Measurements from ENCODE around the gene GABRE. TPM values are rescaled to one million over a fixed set of nuclear protein-coding genes. Genes with fewer than 3 reads are reported as not detected.

Gene GABRE
- total and polyA plus RNA-seq, 8 donors = 0.37 to 1,253 (median 9.7) TPM

- H3K27ac ChIP-seq = no peak overlapping the region
- 74 to 89% (median 84%) methylated on average over 4 to 5 of the region's 5 CpGs for WGBS, 5 donors
- no peak overlapping the region for H3K4me3 ChIP-seq
- peaks cover 0 to 10% (median 0%) of the 10 kb centered on the region in 4 donors for H3K4me1 ChIP-seq
- peaks cover 0 to 24% (median 23%) of the 10 kb centered on the region in 3 donors for H3K27me3 ChIP-seq
- DNase-seq = no peak
- intact Hi-C loops (cut with DNase I; ENCODE audit: low total_unique reads) = no loop called here
- no peaks in the 10 kb centered on the region for H3K36me3 ChIP-seq
- H3K9me3 ChIP-seq = no peaks in the 10 kb centered on the region
- no peak for TF ChIP-seq EP300 (IDR thresholded peaks at IDR 0.05)
- TF ChIP-seq POLR2AphosphoS5 (IDR thresholded peaks at IDR 0.05) = no peak
- no peak for TF ChIP-seq CTCF (IDR thresholded peaks at IDR 0.05)
- TF ChIP-seq POLR2A (IDR thresholded peaks at IDR 0.05) = no peak
Observed at GRCh38 chrX:151975736-151976275, 1.3 kb upstream of the GABRE start.

GRCh38 chrX:151975228-151975593 lies 735 bp upstream of the GABRE start:
- Histone ChIP-seq H3K36me3 (no peaks in the 10 kb centered on the region), H3K9me3 (no peaks in the 10 kb centered on the region), H3K4me3 (peak overlapping the region; percentile 45 to 49 (median 48)), H3K4me1 (peaks cover 0 to 10% (median 0%) of the 10 kb centered on the region in 4 donors), H3K27me3 (peaks cover 0 to 24% (median 23%) of the 10 kb centered on the region in 3 donors), H3K27ac (peak overlapping the region in 1 of 5 donors; percentile 75)
- TF ChIP-seq POLR2AphosphoS5 (IDR thresholded peaks at IDR 0.05) (no peak), CTCF (IDR thresholded peaks at IDR 0.05) (no peak), EP300 (IDR thresholded peaks at IDR 0.05) (no peak), POLR2A (IDR thresholded peaks at IDR 0.05) (no peak)
- 56 to 73% (median 67%) methylated on average over 7 to 8 of the region's 8 CpGs for WGBS, 5 donors
- intact Hi-C loops (cut with DNase I; ENCODE audit: low total_unique reads) = no loop called here
- no peak for DNase-seq

GRCh38 chrX:151973851-151974335 lies 583 bp downstream of the GABRE start:
- H3K4me3 ChIP-seq = peak overlapping the region; percentile 45 to 49 (median 48)
- H3K27me3 ChIP-seq = peaks cover 0 to 24% (median 23%) of the 10 kb centered on the region in 3 donors
- 7 to 46% (median 10%) methylated on average over 6 to 21 of the region's 21 CpGs for WGBS, 5 donors
- DNase-seq = peak in 1 of 2 donors; percentile 39
- TF ChIP-seq POLR2A (IDR thresholded peaks at IDR 0.05) (no peak), CTCF (IDR thresholded peaks at IDR 0.05) (no peak), POLR2AphosphoS5 (IDR thresholded peaks at IDR 0.05) (no peak), EP300 (IDR thresholded peaks at IDR 0.05) (no peak)
- no peaks in the 10 kb centered on the region for H3K9me3 ChIP-seq
- H3K36me3 ChIP-seq = no peaks in the 10 kb centered on the region
- intact Hi-C loops (cut with DNase I; ENCODE audit: low total_unique reads) = no loop called here
- peaks cover 0 to 10% (median 0%) of the 10 kb centered on the region in 4 donors for H3K4me1 ChIP-seq
- H3K27ac ChIP-seq = peak overlapping the region in 4 of 5 donors; percentile 64 to 75 (median 70)

- Histone ChIP-seq H3K27me3 (peaks cover 0 to 24% (median 23%) of the 10 kb centered on the region in 3 donors), H3K9me3 (peaks cover 0 to 1% (median 0%) of the 10 kb centered on the region in 4 donors), H3K4me1 (peaks cover 0 to 10% (median 0%) of the 10 kb centered on the region in 4 donors), H3K36me3 (peaks cover 0 to 5% (median 0%) of the 10 kb centered on the region in 4 donors), H3K4me3 (peak overlapping the region; percentile 45 to 49 (median 48)), H3K27ac (peak overlapping the region in 3 of 5 donors; percentile 68 to 75 (median 71))
- intact Hi-C loops (cut with DNase I; ENCODE audit: low total_unique reads) = no loop called here
- 41 to 59% (median 54%) methylated on average over 4 of the region's 4 CpGs for WGBS, 5 donors
- TF ChIP-seq EP300 (IDR thresholded peaks at IDR 0.05) = no peak
- TF ChIP-seq POLR2A (IDR thresholded peaks at IDR 0.05) = no peak
- no peak for TF ChIP-seq CTCF (IDR thresholded peaks at IDR 0.05)
- no peak for TF ChIP-seq POLR2AphosphoS5 (IDR thresholded peaks at IDR 0.05)
- peak in 1 of 2 donors; percentile 4 for DNase-seq
Observed at GRCh38 chrX:151973060-151973661, 1.3 kb downstream of the GABRE start.

All from stomach (tissue), 9 donors.